ENCODE data around the gene RAPGEF6.

- TF ChIP-seq CTCF (optimal IDR thresholded peaks at IDR 0.05 in 1 of 3, IDR thresholded peaks at IDR 0.05 in 1 of 3, conservative IDR thresholded peaks at IDR 0.05 in 1 of 3; ENCODE audit: extremely low read depth in 1 of 3, insufficient read depth in 2 of 3, low read length in 3 of 3) (peak in 1 of 3 experiments; percentile 14), EZH2 (IDR thresholded peaks at IDR 0.05; ENCODE audit: low read length) (no peak)
Measured at GRCh38 chr5:131634996-131635683, at the start of gene RAPGEF6.

Data from keratinocyte (primary cell).